ENCODE measurements around the gene C2CD2.

GRCh38 chr21:41846033-41846317 is 107.8 kb downstream of the C2CD2 start:
- no peak for TF ChIP-seq POLR2AphosphoS5 (IDR thresholded peaks at IDR 0.05; ENCODE audit: low read depth)
- no peak for TF ChIP-seq CTCF (conservative IDR thresholded peaks at IDR 0.05; ENCODE audit: low read depth in 2 of 2)
- TF ChIP-seq EZH2 (IDR thresholded peaks at IDR 0.05; ENCODE audit: low read depth, unreplicated experiment) = no peak
- no peak for TF ChIP-seq ZNF114 (CRISPR knock-in tag; IDR thresholded peaks at IDR 0.05)
- TF ChIP-seq CREB1 (CRISPR knock-in tag; IDR thresholded peaks at IDR 0.05; ENCODE audit: low read depth) = no peak
